ENCODE results near the gene BRINP1.
"Not testable (repeated sequence)": the region's sequence is repeated elsewhere in the genome, so short reads cannot be mapped to it uniquely, and the experiment has no call there.

GRCh38 chr9:119169222-119169621, 200.0 kb downstream of the BRINP1 start:
- not testable (repeated sequence) for TF ChIP-seq CTCF (IDR thresholded peaks at IDR 0.05); ZFX (IDR thresholded peaks at IDR 0.05; ENCODE audit: borderline replicate concordance)
